Mesendoderm (in vitro differentiated cells): ENCODE data around the gene TENM4.

Experiments used
- DNase-seq: peaks from one replicate; pipeline ENCODE4 v3.0.0; 2013
- H2AK5ac ChIP-seq: 2 replicates; pipeline ENCODE4 v1.6.1; 2013; ENCODE audit warnings: low read length, inconsistent platforms
- H2BK120ac ChIP-seq: 2 replicates; pipeline ENCODE4 v1.6.1; 2013; ENCODE audit warnings: low read depth, mild to moderate bottlenecking, low read length, moderate library complexity, mixed read lengths
- H2BK15ac ChIP-seq: replicated peaks from 2 replicates; pipeline ENCODE4 v1.6.1; 2013; ENCODE audit warnings: low read depth, mild to moderate bottlenecking, moderate library complexity
- H2BK5ac ChIP-seq: 2 replicates; pipeline ENCODE4 v1.6.1; 2013; ENCODE audit warnings: low read length, inconsistent platforms
- H3K18ac ChIP-seq: 2 replicates; pipeline ENCODE4 v1.6.1; 2013; ENCODE audit warnings: mild to moderate bottlenecking, low read length, mixed read lengths
- H3K23ac ChIP-seq: one replicate; pipeline ENCODE4 v1.6.1; 2013; ENCODE audit warnings: low read length
- H3K27ac ChIP-seq: 2 replicates; pipeline ENCODE4 v1.5.1; 2013; ENCODE audit warnings: low read depth, mild to moderate bottlenecking, inconsistent platforms, low read length, moderate library complexity
- H3K27me3 ChIP-seq: 2 replicates; pipeline ENCODE4 v1.6.1; 2013; ENCODE audit warnings: low read length, control low read depth, mild to moderate bottlenecking, inconsistent platforms; ENCODE audit not compliant: insufficient read depth, poor library complexity
- H3K36me3 ChIP-seq: 2 replicates; pipeline ENCODE4 v1.6.1; 2013; ENCODE audit warnings: low read length, inconsistent platforms; ENCODE audit not compliant: control insufficient read depth, insufficient read depth
- H3K4ac ChIP-seq: one replicate; pipeline ENCODE4 v1.6.1; 2013; ENCODE audit warnings: low read depth, mild to moderate bottlenecking, low read length, moderate library complexity
- H3K4me1 ChIP-seq: 2 replicates; pipeline ENCODE4 v1.6.1; 2013; ENCODE audit warnings: low read depth, low read length, inconsistent platforms; ENCODE audit not compliant: control insufficient read depth
- H3K4me2 ChIP-seq: 2 replicates; pipeline ENCODE4 v1.6.1; 2013; ENCODE audit warnings: low read length
- H3K4me3 ChIP-seq: 2 replicates; pipeline ENCODE4 v1.5.1; 2013; ENCODE audit warnings: mild to moderate bottlenecking, low read length
- H3K56ac ChIP-seq: one replicate; pipeline ENCODE4 v1.6.1; 2013; ENCODE audit warnings: low read length
- H3K79me1 ChIP-seq: 2 replicates; pipeline ENCODE4 v1.6.1; 2013; ENCODE audit warnings: low read length, inconsistent platforms
- H3K79me2 ChIP-seq: 2 replicates; pipeline ENCODE4 v1.6.1; 2013; ENCODE audit warnings: mild to moderate bottlenecking, low read length; ENCODE audit not compliant: control insufficient read depth, insufficient read depth
- H3K9ac ChIP-seq: 2 replicates; pipeline ENCODE4 v1.6.1; 2013; ENCODE audit warnings: low read length, inconsistent platforms
- H4K5ac ChIP-seq: one replicate; pipeline ENCODE4 v1.6.1; 2013; ENCODE audit warnings: low read length
- H4K8ac ChIP-seq: one replicate; pipeline ENCODE4 v1.6.1; 2013; ENCODE audit warnings: low read depth, mild to moderate bottlenecking, control low read depth, low read length, moderate library complexity
- WGBS: extraction: QIAGEN DNeasy Blood & Tissue Kit; methylation state at CpG from one replicate; pipeline ENCODE4 v1.1.7; 2013; ENCODE audit warnings: low lambda C conversion rate, missing lambda C conversion rate; ENCODE audit not compliant: insufficient coverage; ENCODE audit errors: extremely low coverage; 5-methylcytosine and 5-hydroxymethylcytosine counted together

TENM4 gene

GRCh38 chr11:78744949-78745348 is 695.9 kb downstream of the TENM4 start:
- Histone ChIP-seq H2BK15ac (no peak overlapping the region), H3K79me2 (no peaks in the 10 kb centered on the region), H2BK120ac (no peak overlapping the region), H4K8ac (no peak overlapping the region), H3K56ac (no peak overlapping the region), H3K36me3 (no peaks in the 10 kb centered on the region), H3K4me1 (peaks cover 5% of the 10 kb centered on the region), H3K4me2 (no peak overlapping the region), H3K4me3 (no peak overlapping the region), H3K27me3 (no peaks in the 10 kb centered on the region), H2AK5ac (no peak overlapping the region), H3K4ac (no peak overlapping the region), H3K18ac (no peak overlapping the region), H2BK5ac (no peak overlapping the region), H4K5ac (no peak overlapping the region), H3K79me1 (no peaks in the 10 kb centered on the region), H3K27ac (no peak overlapping the region), H3K9ac (no peak overlapping the region), H3K23ac (no peak overlapping the region)
- WGBS: no CpG with 5 or more reads among the region's 5 CpGs
- no peak for DNase-seq

GRCh38 chr11:78744202-78744601 is 696.6 kb downstream of the TENM4 start:
- no peak overlapping the region for H4K8ac ChIP-seq
- H3K27me3 ChIP-seq: no peaks in the 10 kb centered on the region
- WGBS: no CpG with 5 or more reads among the region's 6 CpGs

DNA sequence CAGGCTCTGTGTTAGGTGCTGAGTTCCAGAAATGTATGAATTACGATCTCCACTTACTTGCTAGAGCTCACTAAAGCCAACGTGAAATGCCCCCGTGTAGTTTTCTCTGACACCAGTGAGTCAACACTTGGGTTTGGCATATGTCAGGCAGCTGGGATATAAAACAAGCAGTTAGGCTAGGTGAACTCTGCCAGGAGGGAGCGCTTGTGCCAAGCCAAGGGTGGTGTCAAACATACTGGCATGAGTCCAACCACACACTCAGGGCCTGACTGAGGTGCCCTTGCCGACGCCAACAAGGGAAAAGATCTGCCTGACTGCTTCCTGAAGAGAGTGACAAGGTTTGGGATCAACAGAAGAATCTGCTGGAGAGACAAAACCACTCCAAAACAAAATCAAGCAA is 698.4 kb downstream of the TENM4 start:
- H3K4me1 ChIP-seq: peaks cover 5% of the 10 kb centered on the region
- H3K23ac ChIP-seq: no peak overlapping the region
- no peak overlapping the region for H3K18ac ChIP-seq
- no peak overlapping the region for H2AK5ac ChIP-seq
- H3K27me3 ChIP-seq: no peaks in the 10 kb centered on the region
- H3K4ac ChIP-seq: no peak overlapping the region
- H3K36me3 ChIP-seq: no peaks in the 10 kb centered on the region
- H2BK5ac ChIP-seq: no peak overlapping the region
- H3K9ac ChIP-seq: no peak overlapping the region
- no peak overlapping the region for H2BK120ac ChIP-seq
- H4K5ac ChIP-seq: no peak overlapping the region
- H3K4me2 ChIP-seq: no peak overlapping the region
- no peaks in the 10 kb centered on the region for H3K79me2 ChIP-seq
- H3K56ac ChIP-seq: no peak overlapping the region
- no peak for DNase-seq
- H2BK15ac ChIP-seq: no peak overlapping the region
- no peak overlapping the region for H4K8ac ChIP-seq
- no CpG with 5 or more reads among the region's 6 CpGs for WGBS
- no peak overlapping the region for H3K27ac ChIP-seq
- no peaks in the 10 kb centered on the region for H3K79me1 ChIP-seq
- H3K4me3 ChIP-seq: no peak overlapping the region

More at GRCh38 chr11:78744202-78744601, 696.6 kb downstream of the TENM4 start:
- Histone ChIP-seq H3K79me1 (no peaks in the 10 kb centered on the region), H3K36me3 (no peaks in the 10 kb centered on the region), H2BK120ac (no peak overlapping the region), H2BK15ac (no peak overlapping the region), H3K4me1 (peaks cover 5% of the 10 kb centered on the region), H3K4ac (no peak overlapping the region), H3K23ac (peak overlapping the region; percentile 18), H3K4me2 (no peak overlapping the region), H3K9ac (no peak overlapping the region), H4K5ac (no peak overlapping the region), H2BK5ac (no peak overlapping the region), H3K56ac (no peak overlapping the region), H3K79me2 (no peaks in the 10 kb centered on the region), H2AK5ac (no peak overlapping the region), H3K18ac (no peak overlapping the region), H3K4me3 (no peak overlapping the region), H3K27ac (no peak overlapping the region)
- no peak for DNase-seq

DNA sequence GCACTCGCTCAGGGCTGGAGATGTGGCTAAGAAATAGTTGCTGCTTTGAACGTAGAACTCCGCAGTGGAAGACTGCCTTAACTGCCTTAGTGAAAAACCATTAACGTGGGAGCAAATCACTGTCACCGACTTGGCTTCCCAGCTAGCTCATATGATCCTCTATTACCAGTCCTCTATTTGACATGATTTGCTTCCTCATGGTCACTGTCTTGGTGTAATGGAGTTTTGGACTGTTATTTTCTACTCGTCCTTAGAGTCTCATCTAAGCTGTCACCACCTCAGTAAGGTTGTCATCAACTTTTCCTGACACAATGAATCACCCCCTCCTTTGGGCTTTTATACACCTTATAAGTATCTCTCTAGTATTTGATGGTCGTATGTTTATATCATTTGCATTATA is 699.1 kb downstream of the TENM4 start:
- Histone ChIP-seq H3K4me1 (peaks cover 5% of the 10 kb centered on the region), H2AK5ac (no peak overlapping the region)

DNA sequence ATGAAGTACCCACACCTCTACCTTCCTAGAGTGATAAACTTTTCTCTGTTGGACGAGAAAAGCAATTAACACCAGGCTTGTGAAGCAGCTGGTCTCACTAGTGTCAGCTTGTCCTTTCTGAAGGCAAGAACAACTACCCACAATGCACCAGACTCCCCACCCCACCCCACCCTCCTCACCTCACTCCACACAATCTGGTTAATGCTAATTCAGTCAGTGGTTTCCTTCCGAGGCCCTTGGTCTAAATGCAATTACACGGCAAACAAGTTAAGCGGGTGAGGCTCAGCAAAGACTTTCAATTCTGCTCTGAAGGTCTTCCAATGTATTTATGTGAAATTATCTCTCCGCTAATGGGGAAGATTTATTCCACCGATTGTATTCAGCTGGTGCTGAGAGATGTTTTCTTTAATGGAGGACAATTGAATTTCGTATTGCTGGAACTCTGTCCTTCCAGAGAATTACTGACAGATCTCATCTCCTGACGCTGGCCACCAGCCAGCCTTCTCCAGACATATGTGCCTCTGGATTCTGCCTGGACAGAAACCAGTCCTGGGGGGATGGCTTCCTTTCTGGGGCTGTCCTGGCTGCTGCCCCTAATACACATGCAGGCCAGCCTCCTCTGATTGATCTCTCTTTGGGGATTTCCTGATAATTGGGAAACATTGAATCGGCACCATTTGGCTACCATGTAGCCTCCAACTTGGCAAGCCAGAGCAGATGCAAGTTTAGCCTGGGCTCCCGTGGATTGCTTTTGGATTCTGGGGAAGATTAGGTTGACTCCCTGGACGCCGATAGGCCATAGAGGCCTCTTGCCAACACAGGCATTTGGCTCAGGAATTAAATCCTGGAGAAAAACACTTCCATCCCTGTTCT is 700.4 kb downstream of the TENM4 start:
- Histone ChIP-seq H3K27me3 (no peaks in the 10 kb centered on the region), H3K4me1 (peaks cover 5% of the 10 kb centered on the region), H3K4ac (no peak overlapping the region), H3K36me3 (no peaks in the 10 kb centered on the region), H2AK5ac (no peak overlapping the region), H3K18ac (no peak overlapping the region), H3K79me2 (no peaks in the 10 kb centered on the region), H3K27ac (no peak overlapping the region), H3K4me3 (no peak overlapping the region), H3K23ac (no peak overlapping the region), H3K56ac (no peak overlapping the region), H2BK120ac (no peak overlapping the region), H3K79me1 (no peaks in the 10 kb centered on the region), H3K4me2 (no peak overlapping the region), H4K8ac (no peak overlapping the region), H2BK5ac (no peak overlapping the region), H3K9ac (no peak overlapping the region), H4K5ac (no peak overlapping the region), H2BK15ac (no peak overlapping the region)
- DNase-seq: peak; percentile 52
- WGBS: no CpG with 5 or more reads among the region's 12 CpGs

More for the DNA sequence above, 699.1 kb downstream of the TENM4 start:
- no CpG with 5 or more reads among the region's 7 CpGs for WGBS
- Histone ChIP-seq H3K9ac (no peak overlapping the region), H3K27ac (no peak overlapping the region), H3K18ac (no peak overlapping the region), H2BK120ac (no peak overlapping the region), H3K56ac (no peak overlapping the region), H3K79me2 (no peaks in the 10 kb centered on the region), H3K4ac (no peak overlapping the region), H3K4me3 (no peak overlapping the region), H2BK15ac (no peak overlapping the region), H3K4me2 (no peak overlapping the region), H2BK5ac (no peak overlapping the region), H3K23ac (peak overlapping the region; percentile 3), H3K27me3 (no peaks in the 10 kb centered on the region), H3K79me1 (no peaks in the 10 kb centered on the region), H3K36me3 (no peaks in the 10 kb centered on the region), H4K8ac (no peak overlapping the region), H4K5ac (no peak overlapping the region)
- no peak for DNase-seq

DNA sequence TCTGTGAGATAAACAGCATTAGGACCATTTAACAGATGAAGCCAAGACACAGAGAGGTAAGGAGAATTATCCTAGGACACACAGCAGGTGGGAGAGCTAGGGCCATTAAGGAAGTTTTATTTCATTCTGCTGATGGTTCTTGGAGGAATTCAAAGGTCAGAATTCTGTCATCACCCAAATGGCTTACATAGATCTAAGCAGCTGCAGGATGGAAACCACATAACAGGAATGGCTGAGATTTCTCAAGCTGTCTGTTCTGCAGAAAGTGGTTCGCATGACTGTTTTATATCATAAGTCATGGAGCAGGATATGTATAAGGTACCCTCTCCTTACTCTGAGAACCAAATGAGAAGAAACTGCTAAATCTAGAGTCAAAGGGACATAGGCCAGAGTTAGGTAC is 702.9 kb downstream of the TENM4 start:
- no peaks in the 10 kb centered on the region for H3K27me3 ChIP-seq
- H3K9ac ChIP-seq: no peak overlapping the region
- WGBS: no CpG with 5 or more reads among the region's 1 CpG

More for the DNA sequence above, 702.9 kb downstream of the TENM4 start:
- no peak overlapping the region for H3K23ac ChIP-seq
- H3K4ac ChIP-seq: no peak overlapping the region
- H4K8ac ChIP-seq: no peak overlapping the region
- no peak overlapping the region for H2BK15ac ChIP-seq
- no peak for DNase-seq
- no peak overlapping the region for H2AK5ac ChIP-seq
- H2BK5ac ChIP-seq: no peak overlapping the region
- H3K4me1 ChIP-seq: peaks cover 5% of the 10 kb centered on the region
- no peak overlapping the region for H3K18ac ChIP-seq
- H3K4me3 ChIP-seq: no peak overlapping the region
- no peaks in the 10 kb centered on the region for H3K79me1 ChIP-seq
- no peak overlapping the region for H2BK120ac ChIP-seq
- H3K56ac ChIP-seq: no peak overlapping the region
- H3K27ac ChIP-seq: no peak overlapping the region
- no peaks in the 10 kb centered on the region for H3K36me3 ChIP-seq
- no peak overlapping the region for H4K5ac ChIP-seq
- no peak overlapping the region for H3K4me2 ChIP-seq
- H3K79me2 ChIP-seq: no peaks in the 10 kb centered on the region
